Activated CD8-positive, alpha-beta memory T cell treated with anti-CD3 and anti-CD28 coated beads, Interleukin-2, amount 50 U/mL, for 1 hour (primary cell): ENCODE results near the gene GRHPR.
"Not testable (repeated sequence)": the region's sequence is repeated elsewhere in the genome, so short reads cannot be mapped to it uniquely, and the experiment has no call there.

Experiments
- DNase-seq: peaks from one replicate; pipeline ENCODE4 v3.0.0-alpha.2; 2020; ENCODE audit errors: extremely low read depth

The GRHPR gene

GRCh38 chr9:37447111-37447510 lies 24.6 kb downstream of the GRHPR start:
- DNase-seq, result no peak

- no peak for DNase-seq
Measured at GRCh38 chr9:37449862-37450632, 27.6 kb downstream of the GRHPR start.

- DNase-seq, result no peak
Measured at GRCh38 chr9:37451628-37452027, 29.1 kb downstream of the GRHPR start.

- DNase-seq, result no peak
Measured at GRCh38 chr9:37452611-37453010, 30.1 kb downstream of the GRHPR start.

GRCh38 chr9:37453827-37454226 lies 31.3 kb downstream of the GRHPR start:
- no peak for DNase-seq

GRCh38 chr9:37454238-37454637 lies 31.7 kb downstream of the GRHPR start:
- no peak for DNase-seq

GRCh38 chr9:37455884-37456647 lies 33.6 kb downstream of the GRHPR start:
- no peak for DNase-seq

GRCh38 chr9:37456817-37457216 lies 34.3 kb downstream of the GRHPR start:
- DNase-seq, result no peak

- no peak for DNase-seq
Measured at GRCh38 chr9:37464006-37464405, 41.5 kb downstream of the GRHPR start.

- DNase-seq, result peak; percentile 76
Measured at GRCh38 chr9:37464426-37465248, 42.1 kb downstream of the GRHPR start.

GRCh38 chr9:37465249-37466036 lies 42.9 kb downstream of the GRHPR start, which contains the start of gene ZBTB5:
ZBTB5 (minus strand) TSS chr9:37465450; CDS start chr9:37442551, 22,899 bp downstream.
- peak; percentile 100 for DNase-seq

GRCh38 chr9:37466037-37466709 lies 43.7 kb downstream of the GRHPR start:
- no peak for DNase-seq

GRCh38 chr9:37467530-37467929 lies 45.0 kb downstream of the GRHPR start:
- DNase-seq, result not testable (repeated sequence)

- no peak for DNase-seq
Measured at GRCh38 chr9:37468620-37469019, 46.1 kb downstream of the GRHPR start.

- no peak for DNase-seq
Measured at GRCh38 chr9:37471942-37472684, 49.6 kb downstream of the GRHPR start.

GRCh38 chr9:37473982-37474381 lies 51.5 kb downstream of the GRHPR start:
- not testable (repeated sequence) for DNase-seq

- DNase-seq, result no peak
Measured at GRCh38 chr9:37474438-37474837, 51.9 kb downstream of the GRHPR start.

GRCh38 chr9:37476930-37477329 lies 54.4 kb downstream of the GRHPR start:
- DNase-seq, result no peak

GRCh38 chr9:37477443-37477842 lies 54.9 kb downstream of the GRHPR start:
- not testable (repeated sequence) for DNase-seq
